Measurements from ENCODE around the gene RALGPS2.
A peak's percentile ranks its signal among the peaks of the same experiment; 100 is the strongest.

RALGPS2 gene

GRCh38 chr1:178849918-178850317 lies 124.9 kb downstream of the RALGPS2 start:
- H3K4me3 ChIP-seq (ENCODE audit: low read depth, low read length) = no peak overlapping the region
- no peak for DNase-seq (ENCODE audit: low read depth)
- TF ChIP-seq, protein P1, sequence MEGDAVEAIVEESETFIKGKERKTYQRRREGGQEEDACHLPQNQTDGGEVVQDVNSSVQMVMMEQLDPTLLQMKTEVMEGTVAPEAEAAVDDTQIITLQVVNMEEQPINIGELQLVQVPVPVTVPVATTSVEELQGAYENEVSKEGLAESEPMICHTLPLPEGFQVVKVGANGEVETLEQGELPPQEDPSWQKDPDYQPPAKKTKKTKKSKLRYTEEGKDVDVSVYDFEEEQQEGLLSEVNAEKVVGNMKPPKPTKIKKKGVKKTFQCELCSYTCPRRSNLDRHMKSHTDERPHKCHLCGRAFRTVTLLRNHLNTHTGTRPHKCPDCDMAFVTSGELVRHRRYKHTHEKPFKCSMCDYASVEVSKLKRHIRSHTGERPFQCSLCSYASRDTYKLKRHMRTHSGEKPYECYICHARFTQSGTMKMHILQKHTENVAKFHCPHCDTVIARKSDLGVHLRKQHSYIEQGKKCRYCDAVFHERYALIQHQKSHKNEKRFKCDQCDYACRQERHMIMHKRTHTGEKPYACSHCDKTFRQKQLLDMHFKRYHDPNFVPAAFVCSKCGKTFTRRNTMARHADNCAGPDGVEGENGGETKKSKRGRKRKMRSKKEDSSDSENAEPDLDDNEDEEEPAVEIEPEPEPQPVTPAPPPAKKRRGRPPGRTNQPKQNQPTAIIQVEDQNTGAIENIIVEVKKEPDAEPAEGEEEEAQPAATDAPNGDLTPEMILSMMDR (conservative IDR thresholded peaks at IDR 0.05; ENCODE audit: low read depth, low read length) = no peak

GRCh38 chr1:178857126-178857525 lies 132.1 kb downstream of the RALGPS2 start:
- TF ChIP-seq, protein P1 (conservative IDR thresholded peaks at IDR 0.05; ENCODE audit: low read depth, low read length) = no peak
- DNase-seq (ENCODE audit: low read depth) = no peak
- no peak overlapping the region for H3K4me3 ChIP-seq (ENCODE audit: low read depth, low read length)

- TF ChIP-seq, protein P1 (conservative IDR thresholded peaks at IDR 0.05; ENCODE audit: low read depth, low read length) = no peak
- no peak overlapping the region for H3K4me3 ChIP-seq (ENCODE audit: low read depth, low read length)
- no peak for DNase-seq (ENCODE audit: low read depth)
These were observed 137.4 kb downstream of the RALGPS2 start for GRCh38 chr1:178862416-178862815.

DNA sequence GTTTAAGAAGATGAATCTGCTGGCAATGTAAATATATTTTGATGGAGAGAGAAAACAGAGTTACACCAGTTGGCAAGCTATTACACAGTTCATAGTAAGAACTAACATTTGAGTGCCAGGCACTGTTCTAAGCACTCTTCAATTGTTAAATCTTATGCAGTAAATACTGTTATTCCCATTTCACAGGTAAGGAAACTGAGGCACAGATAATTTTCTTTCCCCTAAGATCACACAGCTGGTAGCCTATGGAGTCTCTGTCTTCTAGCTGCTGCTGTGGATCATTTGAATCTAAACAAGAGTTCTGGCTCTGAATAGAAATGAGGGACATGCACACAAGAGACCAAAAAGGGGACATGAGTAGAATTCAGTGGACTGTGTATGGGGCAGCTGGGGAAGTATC lies 137.8 kb downstream of the RALGPS2 start:
- H3K4me3 ChIP-seq (ENCODE audit: low read depth, low read length) = no peak overlapping the region
- no peak for DNase-seq (ENCODE audit: low read depth)
- TF ChIP-seq, protein P1 (conservative IDR thresholded peaks at IDR 0.05; ENCODE audit: low read depth, low read length) = no peak

GRCh38 chr1:178864326-178864725 lies 139.3 kb downstream of the RALGPS2 start:
- no peak overlapping the region for H3K4me3 ChIP-seq (ENCODE audit: low read depth, low read length)
- TF ChIP-seq, protein P1 (conservative IDR thresholded peaks at IDR 0.05; ENCODE audit: low read depth, low read length) = no peak

GRCh38 chr1:178867670-178868069 lies 142.6 kb downstream of the RALGPS2 start:
- DNase-seq (ENCODE audit: low read depth) = peak; percentile 64
- peak overlapping the region; percentile 39 for H3K4me3 ChIP-seq (ENCODE audit: low read depth, low read length)
- TF ChIP-seq, protein P1 (conservative IDR thresholded peaks at IDR 0.05; ENCODE audit: low read depth, low read length) = no peak

More at GRCh38 chr1:178864326-178864725, 139.3 kb downstream of the RALGPS2 start:
- no peak for DNase-seq (ENCODE audit: low read depth)

DNA sequence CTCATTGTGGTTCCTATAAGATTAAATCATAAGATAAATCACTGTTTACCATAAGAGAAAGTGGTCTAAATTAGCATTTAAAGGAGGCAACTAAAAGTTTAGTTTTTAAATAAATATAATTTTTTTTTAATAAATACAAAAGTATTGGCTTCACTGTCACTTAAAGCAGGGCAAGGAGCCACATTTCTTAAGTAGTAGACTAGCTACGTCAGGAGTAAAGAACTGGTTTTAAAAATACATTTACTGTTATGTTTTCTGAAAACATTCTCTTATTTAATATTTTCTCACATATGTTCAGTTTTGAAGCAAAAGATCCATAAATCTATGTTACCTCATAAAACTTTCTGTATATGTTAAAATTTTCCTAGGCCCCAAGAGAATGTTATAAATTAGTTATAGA lies 143.7 kb downstream of the RALGPS2 start:
- no peak for DNase-seq (ENCODE audit: low read depth)
- peak overlapping the region; percentile 47 for H3K4me3 ChIP-seq (ENCODE audit: low read depth, low read length)
- TF ChIP-seq, protein P1 (conservative IDR thresholded peaks at IDR 0.05; ENCODE audit: low read depth, low read length) = no peak

All from choroid plexus epithelial cell (primary cell).